Non-pigmented ciliary epithelial cell (primary cell): Measurements from ENCODE around the gene ANO2.

ENCODE experiments used
- DNase-seq: peaks from one replicate; pipeline ENCODE4 v3.0.0-alpha.2; 2010; ENCODE audit warnings: low read depth

Gene ANO2

DNA sequence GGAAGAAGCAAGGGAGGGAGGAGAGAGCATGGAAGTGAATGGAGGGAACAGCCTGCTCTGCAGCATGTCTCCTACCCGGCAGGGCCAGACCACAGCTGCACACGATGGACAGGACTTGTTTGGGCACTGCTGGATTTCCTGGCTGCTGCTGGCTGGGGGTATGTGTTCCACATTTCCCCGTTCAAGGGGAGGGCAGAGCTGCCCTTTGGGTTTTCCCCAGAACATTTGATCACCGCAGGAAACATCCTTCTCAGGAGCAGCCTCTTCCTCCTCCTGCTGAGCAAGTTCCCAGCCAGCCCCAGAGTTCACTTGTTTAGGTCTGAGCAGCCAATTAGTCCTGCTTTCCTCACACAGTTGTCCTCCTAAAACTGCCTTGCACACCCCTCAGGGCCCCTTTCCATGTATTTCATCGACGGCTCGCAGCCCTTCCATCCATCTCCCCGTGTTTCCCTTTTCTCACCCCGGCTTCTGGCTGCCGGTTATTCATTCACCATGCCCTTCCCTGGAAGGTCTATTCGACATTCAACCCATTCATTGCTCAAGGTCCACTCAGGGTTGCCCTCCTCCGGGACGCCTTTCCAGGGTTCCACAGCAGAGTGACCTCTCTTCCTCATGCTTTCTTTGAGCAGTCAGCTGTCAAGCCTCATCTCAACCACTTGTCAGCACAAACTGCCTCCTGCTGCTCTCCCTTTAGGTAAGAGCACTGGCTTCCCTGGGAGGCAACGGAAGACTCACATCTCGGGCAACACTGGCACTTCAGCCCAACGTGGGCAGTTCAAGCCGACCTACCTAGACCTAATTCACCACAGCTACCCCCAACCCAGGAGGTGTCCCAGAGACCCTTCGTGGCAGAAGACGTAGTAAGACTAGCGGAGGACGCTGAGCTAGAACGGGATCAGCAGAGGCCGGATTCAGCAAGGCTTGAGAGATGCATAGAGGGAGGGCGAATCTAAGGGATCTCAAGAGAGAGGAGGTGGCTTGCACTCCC, 20.1 kb upstream of the ANO2 start:
- no peak for DNase-seq

DNA sequence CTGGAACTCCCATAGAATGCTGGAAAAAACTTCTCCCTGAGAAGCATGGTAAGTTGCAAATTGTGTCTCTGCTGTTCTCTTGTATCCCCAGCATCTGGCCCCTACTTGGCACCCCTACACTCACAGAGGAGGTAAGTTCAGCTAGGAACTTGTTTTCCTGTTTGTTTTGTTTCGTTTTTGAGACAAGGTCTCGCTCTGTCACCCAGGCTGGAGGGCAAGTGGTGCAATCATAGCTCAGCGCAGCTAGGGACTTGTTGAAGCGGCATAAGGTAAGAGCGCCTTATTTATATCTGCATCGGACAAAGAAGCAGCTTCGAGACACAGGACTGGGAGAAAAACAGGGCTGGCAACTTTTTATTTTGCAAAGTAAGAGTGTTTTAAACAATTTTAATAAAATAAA, 18.5 kb upstream of the ANO2 start:
- DNase-seq: no peak

DNA sequence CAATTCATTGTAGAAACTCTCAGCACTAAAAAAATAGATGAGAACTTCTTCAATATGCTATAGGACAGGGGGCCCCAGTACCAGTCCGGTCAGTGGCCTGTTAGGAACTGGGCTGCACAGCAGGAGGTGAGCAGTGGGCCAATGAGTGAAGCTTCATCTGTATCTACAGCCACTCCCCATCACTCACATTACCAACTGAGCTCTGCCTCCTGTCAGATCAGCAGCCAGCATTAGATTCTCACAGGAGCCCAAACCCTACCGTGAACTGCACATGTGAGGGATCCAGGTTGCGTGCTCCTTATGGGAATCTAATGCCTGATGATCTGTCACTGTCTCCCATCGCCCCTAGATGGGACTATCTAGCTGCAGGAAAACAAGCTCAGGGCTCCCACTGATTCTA, 15.7 kb upstream of the ANO2 start:
- DNase-seq: no peak

DNA sequence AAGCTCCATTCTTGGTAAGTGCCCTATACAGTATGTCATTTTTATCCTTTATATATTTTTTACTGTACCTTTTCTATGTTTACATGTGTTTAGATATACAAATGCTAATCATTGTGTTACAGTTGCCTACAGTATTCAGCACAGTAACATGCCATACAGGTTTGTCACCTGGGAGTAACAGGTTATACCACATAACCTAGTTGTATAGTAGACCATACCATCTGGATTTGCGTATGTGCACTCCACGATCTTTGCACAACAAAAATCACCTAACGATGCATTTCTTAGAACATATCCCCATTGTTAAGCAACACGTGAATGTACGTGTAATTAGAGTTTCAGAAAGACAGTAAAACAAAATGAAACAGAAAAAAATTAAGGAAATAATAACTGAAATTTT, 11.9 kb upstream of the ANO2 start:
- no peak for DNase-seq

DNA sequence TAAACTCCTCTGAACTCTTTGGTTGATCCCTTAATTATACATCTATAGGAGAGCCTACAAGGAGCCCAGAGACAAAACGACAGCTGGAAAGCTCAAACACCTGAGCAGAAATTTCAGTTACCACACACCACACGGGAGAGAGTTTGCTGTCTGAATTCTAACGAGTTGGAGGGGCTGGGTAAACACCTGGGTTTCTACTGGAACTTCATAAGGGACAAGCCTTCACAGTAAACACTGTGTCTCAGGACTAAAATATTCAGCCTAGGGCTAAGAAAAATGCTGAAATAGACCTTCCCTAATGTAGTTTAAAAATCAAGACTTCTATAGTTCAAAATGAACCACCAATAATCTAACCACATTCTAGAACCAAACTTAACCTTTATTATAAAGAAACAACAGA, 9.6 kb upstream of the ANO2 start:
- no peak for DNase-seq

DNA sequence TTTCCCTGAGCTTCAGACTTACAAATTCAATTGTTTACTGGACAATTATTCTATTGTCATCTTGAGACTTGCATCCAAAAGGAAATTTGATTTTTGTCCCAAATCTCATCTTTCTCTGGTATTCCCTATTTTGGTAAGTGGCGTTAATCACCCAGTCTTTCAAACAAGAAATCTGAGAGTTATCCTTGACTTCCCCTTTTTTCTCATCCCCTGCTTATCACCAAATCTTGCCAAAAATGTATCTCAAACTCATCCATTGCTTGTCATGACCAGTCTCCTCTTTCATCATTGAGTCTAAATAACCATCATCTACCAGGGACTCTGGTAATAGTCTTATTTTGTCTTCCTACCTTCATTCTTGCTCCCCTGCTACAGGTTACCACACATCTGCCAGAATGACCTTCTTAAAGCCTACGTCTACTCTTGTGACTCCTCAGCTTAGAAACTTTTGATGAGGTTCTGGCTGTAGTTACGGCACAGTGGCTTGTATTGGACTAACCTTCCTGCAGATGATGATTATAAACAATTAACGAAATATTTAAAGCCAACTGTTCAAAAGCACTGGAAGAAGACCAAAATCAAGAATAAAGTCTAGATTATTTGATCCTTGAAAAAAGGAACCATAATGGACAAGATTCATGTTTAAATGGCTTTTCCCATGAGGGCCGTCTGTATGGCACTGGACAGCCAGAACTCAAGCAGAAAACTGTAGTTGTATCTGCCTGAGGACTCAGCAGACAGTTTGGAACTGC, 9.0 kb upstream of the ANO2 start:
- no peak for DNase-seq

DNA sequence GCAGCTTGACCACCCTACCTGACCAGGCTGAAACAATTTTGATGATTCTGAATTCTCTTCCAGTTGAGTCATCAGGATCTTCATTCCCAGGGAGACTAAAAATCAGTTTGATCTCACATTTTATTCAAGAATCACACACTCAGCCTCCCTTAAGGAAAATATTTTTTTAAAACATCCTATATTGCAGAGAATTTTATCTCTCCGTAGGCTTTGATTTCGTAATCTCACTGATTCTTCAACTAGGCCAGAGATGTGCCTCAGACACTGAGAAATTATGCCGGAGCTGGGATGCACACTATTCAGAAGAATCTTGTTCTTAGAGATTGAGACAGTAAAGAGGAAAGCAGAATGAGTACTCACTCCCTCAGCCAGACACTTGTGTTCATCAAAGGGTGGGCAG, 7.0 kb upstream of the ANO2 start:
- DNase-seq: no peak

DNA sequence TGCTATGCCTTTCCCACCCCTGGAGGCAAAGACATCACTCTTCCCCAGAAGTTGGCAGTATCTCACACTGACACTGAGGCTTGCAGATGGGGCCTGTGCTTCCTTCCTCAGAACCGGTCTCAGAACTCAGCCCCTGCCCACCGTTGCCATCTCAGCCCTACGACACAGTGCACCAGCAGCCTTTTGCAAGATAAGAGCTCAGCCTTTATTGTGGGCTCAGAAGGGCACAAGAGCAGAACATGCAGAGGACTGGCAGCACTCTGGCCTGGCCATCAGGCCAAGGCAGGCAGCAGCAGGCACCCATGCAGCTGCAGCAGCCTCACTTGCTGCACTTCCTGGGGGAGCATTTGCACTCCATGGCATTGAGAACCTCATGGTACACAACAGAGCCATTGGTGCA, 3.6 kb upstream of the ANO2 start:
- DNase-seq: no peak

DNA sequence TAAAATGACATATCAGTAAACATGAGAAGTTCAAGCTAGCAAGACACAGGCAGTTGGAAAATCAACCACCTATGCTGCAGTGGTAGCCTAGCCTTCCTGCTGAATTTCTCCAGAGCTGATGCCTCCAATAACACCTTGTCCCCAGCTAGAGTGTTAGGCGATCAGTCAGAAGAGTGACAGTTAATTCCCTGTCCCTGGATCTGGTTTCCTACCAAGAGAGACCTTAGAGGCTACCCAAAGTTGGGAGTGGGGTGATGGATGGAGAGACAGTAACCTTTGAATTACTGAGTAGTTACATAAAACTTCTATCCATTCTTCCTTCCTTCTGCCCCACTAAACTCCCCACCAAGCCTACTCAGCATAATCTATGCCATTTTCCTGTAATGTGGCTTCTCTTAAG, 1.9 kb upstream of the ANO2 start:
- DNase-seq: no peak

DNA sequence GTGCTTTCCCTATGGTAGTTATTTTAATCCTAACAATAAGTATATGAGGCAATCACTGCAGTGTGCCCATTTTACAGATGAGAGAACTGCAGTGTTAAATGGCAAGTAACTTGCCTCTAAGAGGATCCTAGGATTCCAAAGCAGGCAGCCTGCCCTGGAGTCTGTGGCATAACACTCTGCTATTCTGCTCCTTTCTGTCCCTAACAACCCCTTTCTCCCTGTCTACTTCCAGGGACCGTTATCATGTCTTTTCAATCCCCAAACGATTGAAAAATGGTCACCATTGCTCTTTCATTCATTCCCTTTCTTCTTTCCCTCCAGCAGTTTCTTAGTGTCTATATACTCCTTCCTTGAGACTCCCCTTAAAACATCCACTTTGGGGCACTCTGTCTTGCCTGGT, 1.3 kb upstream of the ANO2 start:
- no peak for DNase-seq

DNA sequence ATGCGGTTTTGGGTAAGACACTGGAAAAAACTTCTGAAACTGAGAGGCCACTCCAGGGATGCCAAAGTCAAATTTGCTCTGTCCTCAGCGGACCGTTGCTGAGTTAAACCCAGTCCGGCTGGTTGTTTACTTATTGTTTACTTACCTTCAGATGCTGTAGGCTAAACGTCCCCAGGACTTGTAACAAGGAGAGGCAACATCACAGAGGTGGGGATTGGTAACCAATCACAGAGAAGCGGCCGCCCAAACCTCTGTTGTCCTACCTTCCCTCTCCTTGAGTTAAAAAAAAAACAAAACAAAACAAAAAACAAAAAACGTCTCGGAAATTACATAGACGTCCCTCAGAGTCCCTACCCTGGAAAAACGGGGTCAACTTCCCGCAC, 380 bp downstream of the ANO2 start:
- no peak for DNase-seq

DNA sequence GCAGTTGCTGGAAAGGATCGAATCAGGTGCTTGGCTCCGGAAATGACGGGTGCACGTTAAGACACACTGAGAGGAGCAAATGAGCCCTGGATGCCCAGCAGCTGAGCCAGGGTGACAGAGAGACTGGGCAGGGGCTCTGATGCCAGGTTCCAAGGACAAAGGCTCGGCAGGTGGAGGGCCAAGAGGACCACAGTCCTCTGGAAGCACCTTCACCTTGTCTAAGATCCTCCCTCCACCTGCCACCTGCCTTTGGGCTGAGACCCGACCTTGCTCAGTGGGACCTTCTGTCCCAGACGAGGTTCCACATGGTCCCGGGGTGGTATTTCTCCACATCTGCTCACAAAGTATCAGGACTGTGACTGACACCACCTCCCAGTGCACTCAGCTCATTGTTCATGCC, 1.0 kb downstream of the ANO2 start:
- no peak for DNase-seq

DNA sequence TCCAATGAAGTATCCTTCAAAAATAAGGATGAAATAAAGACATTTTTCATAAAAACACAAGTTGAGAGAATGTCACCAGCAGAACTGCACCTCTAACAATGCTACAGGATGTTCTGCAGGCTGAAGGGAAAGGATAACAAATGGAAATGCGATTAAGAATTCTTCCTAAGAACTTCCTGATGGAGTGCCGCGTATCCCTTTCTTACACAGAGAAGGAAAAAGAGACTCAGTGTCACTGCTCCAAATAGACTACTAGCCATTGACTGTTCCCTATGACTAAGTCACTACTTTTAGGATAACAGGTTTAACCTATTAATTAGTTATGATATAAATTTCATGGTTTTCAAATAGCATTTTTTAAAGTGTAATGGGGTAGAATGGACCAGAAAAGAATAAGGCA, 3.2 kb downstream of the ANO2 start:
- no peak for DNase-seq

DNA sequence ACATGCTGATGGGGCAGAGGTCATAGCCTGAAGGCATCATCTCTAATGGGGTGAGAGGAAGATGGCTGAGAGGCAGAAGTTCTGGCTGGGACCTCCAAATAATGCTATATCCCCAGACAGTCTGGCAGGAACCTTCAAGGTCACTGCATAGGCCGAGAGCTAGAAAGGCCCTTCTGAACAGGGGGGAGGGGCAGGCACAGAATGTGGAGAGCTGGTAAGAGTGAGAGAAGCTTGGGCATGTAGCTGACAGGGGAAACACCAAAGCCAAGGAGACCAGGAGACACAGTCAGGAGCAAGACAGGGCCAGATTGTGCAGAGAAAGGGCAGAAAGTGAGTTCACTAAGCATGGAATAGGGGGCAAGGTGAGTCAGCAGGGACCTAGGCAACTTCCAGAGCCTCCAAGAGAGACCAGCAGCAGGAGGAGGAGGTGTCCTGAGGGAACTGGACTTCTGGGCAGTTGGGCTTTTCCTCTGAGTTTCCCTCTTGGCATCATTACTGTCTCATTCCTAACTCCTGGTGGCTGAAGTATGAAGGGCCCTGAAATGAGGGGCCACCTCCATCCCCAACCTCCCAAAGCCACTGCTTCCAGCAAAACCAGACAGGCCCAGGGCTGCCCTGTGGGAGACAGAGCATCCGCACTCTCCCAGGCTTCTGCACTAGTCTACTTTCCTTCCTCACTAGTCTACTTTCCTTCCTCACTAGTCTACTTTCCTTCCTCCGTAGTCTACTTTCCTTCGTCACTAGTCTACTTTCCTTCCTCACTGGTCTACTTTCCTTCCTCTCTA, 17.1 kb downstream of the ANO2 start:
- DNase-seq: no peak

DNA sequence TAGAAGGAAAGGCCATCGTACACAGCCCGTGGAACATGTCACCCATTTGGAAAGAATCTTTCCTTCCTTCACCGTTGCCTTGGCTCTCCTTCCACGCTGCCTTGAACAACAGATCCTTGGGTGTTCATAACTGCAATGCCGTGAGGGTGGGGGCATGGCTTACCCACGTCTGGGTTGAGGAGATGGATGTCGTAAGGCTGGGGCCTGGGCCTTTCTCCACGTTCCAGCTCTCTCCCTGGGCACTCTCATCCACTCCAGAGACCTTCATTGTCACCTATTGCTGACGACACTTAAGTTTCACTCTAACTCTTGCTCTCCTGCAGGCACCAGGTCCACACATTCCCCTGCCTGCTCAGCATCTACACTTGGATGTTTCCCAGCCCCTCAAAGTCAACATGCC, 19.4 kb downstream of the ANO2 start:
- DNase-seq: no peak

DNA sequence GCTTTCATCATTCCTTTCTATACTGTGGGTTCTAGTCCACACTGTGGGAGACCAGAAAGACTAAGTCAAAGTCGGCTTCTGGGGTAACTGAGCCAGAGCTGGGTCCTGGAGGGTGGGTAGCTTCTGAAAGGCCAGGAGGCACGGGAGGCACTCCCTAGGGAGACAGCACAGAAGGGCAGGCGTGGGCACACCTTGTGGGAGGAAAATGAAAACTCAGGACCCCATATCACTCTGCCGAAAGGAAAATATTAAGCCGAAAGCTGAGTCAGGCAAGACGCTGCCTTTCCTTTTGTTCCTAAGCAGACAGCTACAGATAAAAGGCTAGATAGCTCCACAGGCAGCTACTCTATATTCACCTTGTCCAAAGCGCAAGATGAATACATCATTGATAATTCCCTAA, 20.7 kb downstream of the ANO2 start:
- DNase-seq: no peak

DNA sequence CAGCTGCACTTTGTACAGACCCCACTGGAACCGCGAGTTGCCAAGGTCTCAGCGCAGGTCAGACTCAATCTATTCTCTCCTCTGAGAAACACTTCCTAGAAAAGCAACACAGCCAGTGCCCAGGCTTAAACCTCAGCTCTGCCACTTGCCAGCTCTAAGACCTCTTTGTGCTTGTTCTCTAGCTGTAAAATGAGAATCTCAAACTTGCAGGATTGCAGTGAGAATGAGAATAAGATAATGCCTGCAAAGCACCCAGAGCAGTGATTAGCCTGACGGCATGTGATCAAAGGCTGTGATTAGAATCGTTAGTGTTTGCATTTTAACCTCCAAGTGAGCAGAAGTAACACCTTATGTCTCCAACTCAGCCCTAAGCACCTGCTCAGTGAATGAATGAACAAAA, 21.3 kb downstream of the ANO2 start:
- no peak for DNase-seq

DNA sequence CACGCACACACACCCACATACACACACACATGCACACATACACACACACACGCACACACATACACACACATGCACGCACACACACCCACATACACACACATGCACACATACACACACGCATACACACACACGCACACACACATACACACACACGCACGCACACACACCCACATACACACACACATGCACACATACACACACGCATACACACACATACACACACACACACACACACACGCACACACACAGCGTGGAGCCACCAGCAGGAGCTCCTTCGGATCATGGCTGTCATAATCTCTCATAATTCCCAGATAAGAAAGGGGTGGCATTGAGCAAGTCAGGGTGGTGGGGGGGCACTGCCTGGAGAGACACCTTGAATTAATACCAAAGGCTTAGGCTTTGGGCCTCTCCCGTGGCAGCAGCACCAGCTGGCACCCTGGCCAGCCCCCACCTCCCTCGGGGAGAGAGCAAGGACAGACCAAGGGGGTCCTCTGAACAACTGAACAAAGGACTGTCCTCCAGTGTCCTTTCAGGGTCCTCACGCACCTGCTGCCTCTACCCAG, 21.9 kb downstream of the ANO2 start:
- DNase-seq: no peak

DNA sequence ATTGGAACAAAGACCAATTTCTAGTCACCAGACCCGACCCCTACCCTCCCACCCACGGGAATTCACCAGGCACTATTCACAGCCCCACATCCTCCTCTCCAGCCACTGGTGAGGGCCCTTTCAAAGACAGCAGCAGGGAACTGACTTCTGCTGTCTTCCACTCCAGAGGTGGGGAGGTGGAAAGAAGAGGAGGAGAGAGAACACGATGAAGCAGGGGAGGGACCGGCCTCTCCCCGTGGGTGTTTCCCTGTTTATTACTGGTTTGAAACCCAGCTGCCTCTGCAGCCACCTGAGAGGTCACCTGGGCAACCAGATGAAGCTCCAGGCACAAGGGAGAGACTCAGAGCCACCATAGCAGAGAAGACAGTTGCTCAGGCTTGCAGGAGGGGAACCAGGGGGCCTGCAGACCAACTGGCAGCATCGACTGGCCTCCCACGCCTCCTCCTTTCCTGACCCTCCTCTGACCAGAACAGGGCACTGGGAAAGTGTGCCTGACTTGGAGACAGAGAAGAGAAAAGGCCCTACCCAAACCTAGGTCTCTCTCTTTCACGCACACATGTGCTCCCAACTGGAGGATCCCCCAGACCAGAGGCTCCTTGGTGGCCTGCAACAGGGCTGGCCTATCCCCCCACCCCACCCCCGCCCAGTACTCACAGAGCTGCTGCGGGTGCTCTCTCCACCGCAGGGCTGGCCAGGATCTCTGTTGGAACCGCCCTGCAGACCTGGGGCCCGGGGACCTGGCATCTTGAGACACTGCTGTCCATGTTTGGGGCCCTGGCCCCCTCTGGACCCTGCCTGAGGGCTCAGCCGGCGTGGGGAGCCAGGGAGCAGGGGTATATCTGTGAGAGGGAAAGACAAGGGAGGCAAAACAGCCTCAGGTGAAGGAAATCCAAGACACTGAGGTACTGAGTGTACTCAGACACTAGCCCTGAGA, 22.8 kb downstream of the ANO2 start:
- no peak for DNase-seq

DNA sequence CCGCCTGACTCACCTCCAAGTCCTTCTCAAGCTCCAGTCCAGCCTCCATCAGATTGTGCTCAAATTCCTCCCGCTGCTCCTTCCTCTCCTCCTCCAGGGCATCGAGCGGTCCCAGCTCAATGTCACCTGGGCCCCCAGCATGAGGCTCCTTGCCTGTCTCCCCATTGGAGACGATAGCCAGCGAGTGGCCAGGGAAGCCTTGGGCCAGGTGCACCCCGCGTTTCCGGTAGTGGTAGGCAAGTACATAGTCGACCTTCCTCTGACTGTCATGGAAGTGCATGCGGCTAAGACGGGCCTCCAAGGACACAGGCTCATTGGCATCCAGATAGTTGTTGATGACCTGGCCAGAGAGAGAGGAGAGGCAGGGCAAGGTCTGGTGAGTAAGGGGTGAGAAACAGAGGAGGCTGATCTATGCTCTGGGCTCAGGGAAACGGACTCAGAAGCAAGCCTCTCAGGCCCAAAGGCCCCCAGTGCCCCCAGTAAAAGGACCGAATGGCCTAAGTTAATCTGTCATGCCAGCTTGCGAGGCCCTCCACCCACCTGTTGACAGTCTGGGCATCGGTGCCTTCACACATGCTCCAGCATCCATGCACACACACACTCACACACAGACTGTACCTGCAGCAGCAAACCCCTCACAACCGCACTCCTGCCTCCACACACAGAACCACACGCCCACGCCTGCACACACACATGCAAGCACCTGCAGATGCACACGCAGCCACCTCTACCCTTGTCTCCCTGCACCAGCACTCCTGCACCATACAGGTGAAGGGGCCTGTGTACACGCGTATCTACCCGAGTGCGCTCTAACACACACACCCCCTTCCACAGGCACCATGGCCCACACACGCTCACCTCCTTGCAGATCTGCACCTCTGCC, 23.8 kb downstream of the ANO2 start:
- DNase-seq: no peak
